K562 (cell line): ENCODE results near the gene NECAB2. TPM values are rescaled to one million over a fixed set of nuclear protein-coding genes. Genes with fewer than 3 reads are reported as not detected.

Experiments
- ATAC-seq: fragments of 200-7000 bp; cut with Tn5 transposase; 3 replicates; pipeline ENCODE4 v1.9.1; 2020; ENCODE audit warnings: moderate library complexity
- BruUV-seq: library from RNA; stranded (reverse); fragments of 400-500 nt; replicated peaks from 2 replicates; lab custom pipeline; 2021; lab: Mats Ljungman, UMichigan
- CTCF ChIA-PET: fragments of 300-600 bp; formaldehyde crosslinking; extraction: SDS; loops from one replicate; lab custom pipeline; 2021; ENCODE audit warnings: low intra/inter-chr PET ratio; lab: Yijun Ruan, JAX
- POLR2A ChIA-PET: fragments of 300-600, 350-650 bp; sonication (Branson Sonifier 250); formaldehyde crosslinking; extraction: SDS; loops from one replicate; lab custom pipeline; 2021; ENCODE audit warnings: antibody characterized with exemption, inconsistent platforms; lab: Yijun Ruan, JAX
- DNase-seq, 4 experiments: peaks; one replicate each; pipeline versions ENCODE4 v3.0.0 to v3.0.0-alpha.2; 2011 to 2018; ENCODE audit warnings: low spot score in 3 of 4, mixed read lengths in 3 of 4; ENCODE audit errors: extremely low read depth in 1 of 4
- FAIRE-seq: peaks from 2 replicates; lab custom pipeline; 2011; peaks lifted over from hg19 to GRCh38; lab: Jason Lieb, UNC
- H2AFZ ChIP-seq: 2 replicates; pipeline ENCODE4 v1.6.0; 2011; ENCODE audit warnings: low read depth, low read length, control low read depth, inconsistent platforms
- H3K27ac ChIP-seq: fragments of 200-600 bp; 3 replicates; pipeline ENCODE4 v1.8.0; 2011; ENCODE audit warnings: low read depth, mild to moderate bottlenecking, control low read depth, inconsistent platforms, low read length, moderate library complexity, mixed read lengths; ENCODE audit errors: extremely low read depth
- H3K27me3 ChIP-seq, 2 experiments: fragments of 300-600 bp in 1 of 2; 2 replicates in 1 of 2; 3 replicates in 1 of 2; pipeline versions ENCODE4 v1.6.0 to v1.8.0; 2011; ENCODE audit warnings: inconsistent platforms in 2 of 2, low read length in 2 of 2, mild to moderate bottlenecking in 1 of 2, mixed read lengths in 1 of 2, moderate library complexity in 1 of 2; ENCODE audit not compliant: control insufficient read depth in 2 of 2, insufficient read depth in 2 of 2
- H3K36me3 ChIP-seq: fragments of 300-600 bp; 3 replicates; pipeline ENCODE4 v1.8.0; 2011; ENCODE audit warnings: mild to moderate bottlenecking, low read length, inconsistent platforms; ENCODE audit not compliant: control insufficient read depth, insufficient read depth
- H3K4me1 ChIP-seq, 2 experiments: fragments of 200-600 bp in 1 of 2; replicated peaks in 1 of 2; 2 replicates in 1 of 2; 3 replicates in 1 of 2; pipeline versions ENCODE4 v1.5.1 to v1.8.0; 2011; ENCODE audit warnings: inconsistent platforms in 2 of 2, low read length in 2 of 2, mild to moderate bottlenecking in 1 of 2, mixed read lengths in 1 of 2, moderate library complexity in 1 of 2; ENCODE audit not compliant: control insufficient read depth in 2 of 2, insufficient read depth in 2 of 2
- H3K4me2 ChIP-seq: 2 replicates; pipeline ENCODE4 v1.6.1; 2011; ENCODE audit warnings: low read length, control low read depth, inconsistent platforms, mixed read lengths; ENCODE audit not compliant: insufficient read depth
- H3K4me3 ChIP-seq: fragments of 200-600 bp; sonication (generic), shearing (Covaris generic); 2 replicates; pipeline ENCODE4 v1.5.1; 2016; ENCODE audit warnings: control low read depth, inconsistent platforms
- H3K79me2 ChIP-seq: fragments of 200-600 bp; 3 replicates; pipeline ENCODE4 v1.8.0; 2011; ENCODE audit warnings: low read length, inconsistent platforms; ENCODE audit not compliant: control insufficient read depth, insufficient read depth
- H3K9ac ChIP-seq, 2 experiments: 2 replicates each; pipeline versions ENCODE4 v1.6.0 to v1.6.1; 2011; ENCODE audit warnings: low read depth in 2 of 2, low read length in 2 of 2, control low read depth in 1 of 2, inconsistent platforms in 1 of 2, mild to moderate bottlenecking in 1 of 2, mixed read lengths in 1 of 2; ENCODE audit not compliant: insufficient read depth in 1 of 2
- H3K9me1 ChIP-seq: one replicate; pipeline ENCODE4 v1.6.0; 2011; ENCODE audit warnings: inconsistent platforms, mild to moderate bottlenecking, low read length, moderate library complexity; ENCODE audit not compliant: control insufficient read depth, insufficient read depth
- H3K9me3 ChIP-seq: replicated peaks from 2 replicates; pipeline ENCODE4 v1.5.1; 2011; ENCODE audit warnings: low read depth, low read length, inconsistent platforms; ENCODE audit not compliant: control insufficient read depth, insufficient read depth
- H4K20me1 ChIP-seq: replicated peaks from 2 replicates; pipeline ENCODE4 v1.6.1; 2011; ENCODE audit warnings: low read length, inconsistent platforms, mixed read lengths; ENCODE audit not compliant: control insufficient read depth, insufficient read depth
- E2F6 ChIP-seq, 2 experiments: IDR thresholded peaks; 2 replicates each; pipeline ENCODE4 v1.6.1; 2011; ENCODE audit warnings: borderline replicate concordance in 1 of 2, control low read depth in 1 of 2, low read depth in 1 of 2, low read length in 1 of 2, mild to moderate bottlenecking in 1 of 2, mixed read lengths in 1 of 2, moderate library complexity in 1 of 2; ENCODE audit not compliant: insufficient read depth in 1 of 2, insufficient read length in 1 of 2, poor library complexity in 1 of 2, severe bottlenecking in 1 of 2; ENCODE audit errors: extremely low read depth in 1 of 2
- HEY1 ChIP-seq: fragments of 250-450 bp; sonication (Bioruptor Pico); IDR thresholded peaks from 2 replicates; pipeline ENCODE4 v1.5.0; 2020; ENCODE audit warnings: mild to moderate bottlenecking, moderate library complexity, borderline replicate concordance
- MLX ChIP-seq, 2 experiments: fragments of 450-650 bp in 1 of 2; sonication (generic) in 1 of 2; formaldehyde crosslinking; conservative IDR thresholded peaks; 2 replicates each; pipeline versions ENCODE4 v1.4.0 to v1.8.1; 2020 to 2022; ENCODE audit warnings: mild to moderate bottlenecking in 1 of 2, missing genetic modification reagents in 1 of 2
- NR2C1 ChIP-seq, 2 experiments: fragments of 450-650 bp; IDR thresholded peaks; 2 replicates each; pipeline ENCODE4 v1.6.1; 2017; ENCODE audit warnings: mild to moderate bottlenecking in 2 of 2, antibody characterized with exemption in 1 of 2, inconsistent platforms in 1 of 2, missing compliant biosample characterization in 1 of 2, missing genetic modification characterization in 1 of 2
- NR2C2 ChIP-seq, 2 experiments: fragments of 200-800 bp in 1 of 2; sonication (Bioruptor generic) in 1 of 2; sonication (generic) in 1 of 2; formaldehyde crosslinking in 1 of 2; IDR thresholded peaks; 2 replicates each; pipeline versions ENCODE4 v1.6.1 to v1.8.0; 2016 to 2022; ENCODE audit warnings: mild to moderate bottlenecking in 1 of 2, missing compliant biosample characterization in 1 of 2, missing genetic modification characterization in 1 of 2, missing genetic modification reagents in 1 of 2
- PTBP1 ChIP-seq: fragments of 200-400 bp; formaldehyde crosslinking; IDR thresholded peaks from 2 replicates; pipeline ENCODE4 v1.6.1; 2017; ENCODE audit warnings: low read depth, low read length
- XRCC4 ChIP-seq: IDR thresholded peaks from one replicate; pipeline ENCODE4 v1.6.1; 2011; ENCODE audit not compliant: insufficient read depth, insufficient read length; ENCODE audit errors: extremely low read depth
- ZNF354B ChIP-seq: fragments of 250-450 bp; sonication (Bioruptor Pico); IDR thresholded peaks from 2 replicates; pipeline ENCODE4 v1.4.0; 2020
- WGBS: fragments of 100-300 bp; shearing (Covaris generic); methylation state at CpG from one replicate; pipeline ENCODE4 v1.1.6; 2016; ENCODE audit warnings: low coverage, mixed read lengths; ENCODE audit not compliant: insufficient coverage; ENCODE audit errors: missing lambda C conversion rate; 5-methylcytosine and 5-hydroxymethylcytosine counted together
- in situ Hi-C: fragments of 300-500 bp; cut with MboI; formaldehyde crosslinking; loops from 4 replicates; pipeline ENCODE4 v1.15.0; 2018; ENCODE audit warnings: inconsistent platforms, mixed read lengths
- intact Hi-C: fragments of 100-400 bp; cut with micrococcal nuclease; formaldehyde crosslinking; loops from 2 replicates; pipeline ENCODE4 v1.14.2; 2022
- polyA plus RNA-seq, 8 experiments: library from polyadenylated mRNA; depleted of rRNA in 4 of 8; stranded (reverse) in 5 of 8; unstranded in 3 of 8; fragments of >200 nt; fragmentation: Nextera tagmentation in 2 of 8; fragmentation: Illumina TruSeq in 1 of 8; extraction: Ambion mirVana in 2 of 8; extraction: Trizol in 1 of 8; gene quantifications; 2 replicates each; pipeline versions ENCODE4 v1.2.1 to v1.2.3, GENCODE V29; 2011 to 2014; ENCODE audit warnings: inconsistent platforms in 1 of 8, missing spikeins in 1 of 8
- total RNA-seq, 7 experiments: library from RNA; depleted of rRNA in 6 of 7; stranded (reverse); fragments of >200 nt in 6 of 7; fragmentation: Illumina TruSeq in 2 of 7; extraction: Trizol in 2 of 7; gene quantifications; 2 replicates each; pipeline versions ENCODE4 v1.2.1 to v1.2.3, GENCODE V29; 2011 to 2021; ENCODE audit warnings: low replicate concordance in 1 of 7
- TF ChIP-seq, protein P1 (sequence below): fragments of 450-650 bp; formaldehyde crosslinking; IDR thresholded peaks from 2 replicates; pipeline ENCODE4 v1.4.0; 2020; ENCODE audit warnings: mild to moderate bottlenecking, moderate library complexity

Gene NECAB2
- total and polyA plus RNA-seq, 9 of the 15 experiments (the other 6 are each of a cell fraction or from before 2014, with no cell fraction given): 0.03 to 0.28 TPM; not detected in 7

- Histone ChIP-seq H2AFZ (no peak overlapping the region), H3K79me2 (no peaks in the 10 kb centered on the region), H3K4me3 (no peak overlapping the region), H3K4me2 (no peak overlapping the region), H4K20me1 (no peaks in the 10 kb centered on the region), H3K9me3 (peaks cover 4% of the 10 kb centered on the region; the same call in 1 of the 2 replicates), H3K4me1 (no peaks in the 10 kb centered on the region; a peak in 1 of 5 replicates), H3K36me3 (no peaks in the 10 kb centered on the region), H3K27me3 (peaks cover 27 to 60% of the 10 kb centered on the region in 2 experiments), H3K9ac (no peak overlapping the region), H3K9me1 (no peaks in the 10 kb centered on the region), H3K27ac (no peak overlapping the region)
- 46% methylated on average over 2 of the region's 2 CpGs for WGBS
- no TSS peak for BruUV-seq
- DNase-seq (no peak), ATAC-seq (no peak; the same call in 2 of the 3 replicates), FAIRE-seq (no peak)
- in situ Hi-C loops: no loop called here
- intact Hi-C loops: no loop called here
- ChIA-PET CTCF (no interaction called here), POLR2A (interaction anchor here (0.9 kb wide), 1 partner anchor 9 kb away, joined by 3 read pairs; no protein-coding TSS in a partner anchor)
- TF ChIP-seq XRCC4 (no peak), NR2C2 (CRISPR knock-in tag; IDR thresholded peaks at IDR 0.05) (no peak), NR2C2 (tag; IDR thresholded peaks at IDR 0.05) (peak; percentile 35; the same call in 1 of the 2 replicates), E2F6 (IDR thresholded peaks at IDR 0.05; ENCODE audit: borderline replicate concordance in 1 of 2, extremely low read depth in 1 of 2, insufficient read depth in 1 of 2, insufficient read length in 1 of 2, low read depth in 1 of 2, low read length in 1 of 2, poor library complexity in 1 of 2, severe bottlenecking in 1 of 2) (no peak), MLX (CRISPR knock-in tag; conservative IDR thresholded peaks at IDR 0.05) (no peak), PTBP1 (no peak), ZNF354B (CRISPR knock-in tag) (no peak), NR2C1 (IDR thresholded peaks at IDR 0.05) (peak; percentile 61), NR2C1 (tag; IDR thresholded peaks at IDR 0.05) (peak; percentile 59; the same call in 1 of the 2 replicates), HEY1 (no peak)
- TF ChIP-seq, protein P1, sequence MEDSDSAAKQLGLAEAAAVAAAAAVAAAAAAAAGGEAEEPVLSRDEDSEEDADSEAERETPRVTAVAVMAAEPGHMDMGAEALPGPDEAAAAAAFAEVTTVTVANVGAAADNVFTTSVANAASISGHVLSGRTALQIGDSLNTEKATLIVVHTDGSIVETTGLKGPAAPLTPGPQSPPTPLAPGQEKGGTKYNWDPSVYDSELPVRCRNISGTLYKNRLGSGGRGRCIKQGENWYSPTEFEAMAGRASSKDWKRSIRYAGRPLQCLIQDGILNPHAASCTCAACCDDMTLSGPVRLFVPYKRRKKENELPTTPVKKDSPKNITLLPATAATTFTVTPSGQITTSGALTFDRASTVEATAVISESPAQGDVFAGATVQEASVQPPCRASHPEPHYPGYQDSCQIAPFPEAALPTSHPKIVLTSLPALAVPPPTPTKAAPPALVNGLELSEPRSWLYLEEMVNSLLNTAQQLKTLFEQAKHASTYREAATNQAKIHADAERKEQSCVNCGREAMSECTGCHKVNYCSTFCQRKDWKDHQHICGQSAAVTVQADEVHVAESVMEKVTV (CRISPR knock-in tag): no peak
Observed at GRCh38 chr16:83980794-83981193, 12.8 kb downstream of the NECAB2 start.
